Ecto neural progenitor cell (in vitro differentiated cells): ENCODE data around the gene DNAJA4.

Experiments used
- DNase-seq: peaks from one replicate; pipeline ENCODE4 v3.0.0-alpha.2; 2018; ENCODE audit warnings: low spot score

Gene DNAJA4

DNA sequence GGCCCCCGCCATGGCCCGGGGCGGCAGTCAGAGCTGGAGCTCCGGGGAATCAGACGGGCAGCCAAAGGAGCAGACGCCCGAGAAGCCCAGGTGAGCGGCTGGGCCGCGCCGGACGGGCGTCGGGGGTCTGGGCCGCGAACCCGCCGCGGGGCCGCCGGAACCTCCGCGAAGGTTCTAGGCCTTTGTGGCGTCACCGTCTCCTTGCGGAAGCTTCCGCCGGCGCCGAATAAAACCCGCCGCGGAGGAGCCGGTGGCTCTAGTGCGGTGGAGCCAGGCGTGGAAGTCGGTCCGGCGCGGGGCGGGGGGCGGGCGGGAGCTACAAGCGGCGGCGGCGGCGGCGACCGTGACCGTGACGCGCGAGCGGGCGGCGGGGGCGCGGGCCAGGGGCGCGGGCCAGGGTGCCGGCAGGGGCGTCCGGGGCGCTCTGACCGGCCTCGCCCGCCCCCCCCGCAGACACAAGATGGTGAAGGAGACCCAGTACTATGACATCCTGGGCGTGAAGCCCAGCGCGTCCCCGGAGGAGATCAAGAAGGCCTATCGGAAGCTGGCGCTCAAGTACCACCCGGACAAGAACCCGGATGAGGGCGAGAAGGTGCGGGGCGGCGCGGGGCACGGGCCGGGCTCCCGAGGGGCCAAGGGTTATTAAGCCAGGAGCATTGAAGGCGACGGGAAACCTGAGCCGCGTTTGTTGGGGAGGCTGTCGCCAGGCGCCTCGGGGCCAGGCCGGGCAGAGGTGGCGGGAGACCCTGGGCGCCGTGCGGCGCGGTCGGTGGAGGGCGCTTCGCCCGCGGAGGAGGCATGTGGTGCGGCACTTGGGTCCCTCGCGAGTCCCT, at the start of gene DNAJA4:
Gene DNAJA4, plus strand, starts transcription at position 259 of the 833 bp plus-strand sequence. Its CDS starts 202 bp downstream, at position 461.
- peak; percentile 56 for DNase-seq

DNA sequence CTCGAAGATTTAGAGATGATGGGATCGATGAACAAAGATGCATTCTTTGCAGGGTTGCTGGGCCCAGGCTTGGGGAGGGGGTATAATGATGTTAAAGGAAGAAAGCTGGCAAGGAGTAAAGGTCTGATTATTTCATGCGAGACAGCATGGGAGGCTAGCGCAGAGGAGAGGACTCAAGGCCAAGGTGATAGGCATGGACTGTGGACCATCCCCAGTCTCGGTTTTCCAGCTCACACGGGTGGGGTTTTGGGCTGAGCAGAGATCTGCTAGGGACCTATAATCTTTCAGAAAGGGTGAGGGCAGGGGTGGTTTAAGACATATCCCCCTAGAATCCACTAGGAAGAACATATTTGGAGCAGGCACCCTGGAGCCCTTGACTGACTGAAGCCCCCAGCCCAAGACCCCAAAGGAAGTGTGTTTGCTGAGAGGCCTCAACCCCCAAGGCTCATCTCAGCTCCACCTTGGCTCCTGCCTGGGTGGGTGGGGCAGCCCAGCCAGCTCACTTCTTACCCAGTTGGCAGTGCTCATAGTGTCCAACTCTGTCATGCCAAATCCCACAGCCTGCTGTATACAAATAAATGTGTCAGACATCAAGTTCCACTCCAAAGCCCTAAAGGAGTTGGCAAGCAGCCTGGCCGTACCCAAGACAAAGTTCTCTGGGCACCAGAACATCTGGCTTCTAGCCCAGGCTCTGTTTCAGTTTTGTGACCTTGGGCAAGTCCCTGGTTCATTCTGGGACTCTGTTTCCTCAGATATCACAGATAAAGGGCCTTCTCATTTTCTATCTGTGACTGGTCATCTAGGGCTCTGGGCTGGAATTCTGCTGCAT, 47.9 kb upstream of the DNAJA4 start:
- no peak for DNase-seq

DNA sequence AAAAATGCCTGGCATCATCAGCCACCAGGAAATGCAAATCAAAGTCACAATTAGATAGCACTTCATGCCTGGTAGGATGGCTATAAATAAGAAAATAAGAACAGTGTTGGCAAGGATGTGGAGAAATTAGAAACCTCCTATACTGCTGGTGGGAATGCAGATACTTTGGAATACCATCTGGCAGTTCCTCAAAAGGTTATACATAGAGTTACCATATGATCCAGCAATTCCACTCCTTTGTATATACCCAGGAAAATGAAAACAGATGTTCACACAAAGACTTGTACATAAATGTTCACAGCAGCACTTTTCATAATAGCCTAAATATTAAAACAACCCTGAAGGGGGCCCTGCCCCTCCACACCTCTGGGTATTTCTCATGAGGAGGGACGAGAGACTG, 43.6 kb upstream of the DNAJA4 start:
- DNase-seq, result no peak

DNA sequence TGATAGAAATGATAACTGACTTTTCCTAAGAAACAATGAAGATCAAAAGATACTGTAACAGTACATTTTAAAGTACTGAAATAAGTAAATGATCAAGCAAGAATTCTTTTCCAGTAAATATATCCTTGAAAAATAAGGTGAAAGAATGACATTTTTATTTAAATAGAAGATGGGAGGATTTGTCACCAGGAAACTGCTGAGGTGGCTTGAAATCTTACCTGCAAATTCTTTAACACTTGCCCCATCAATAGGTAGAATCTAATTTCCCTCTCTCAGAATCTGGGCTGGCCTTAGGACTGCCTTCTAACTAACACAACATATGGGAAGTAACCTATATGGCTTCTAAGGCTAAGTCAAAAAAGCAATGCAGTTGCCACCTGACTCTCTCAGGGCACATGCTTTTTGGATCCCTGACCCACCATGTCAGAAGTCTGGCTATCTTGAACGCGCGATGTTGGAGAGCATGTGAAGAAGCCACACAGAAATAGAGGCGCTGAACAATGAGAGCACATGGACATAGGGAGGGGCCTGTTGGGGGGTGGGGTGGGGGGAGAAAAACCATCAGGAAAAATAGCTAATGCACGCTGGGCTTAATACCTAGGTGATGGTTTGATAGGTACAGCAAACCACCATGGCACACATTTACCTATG, 41.5 kb upstream of the DNAJA4 start:
- no peak for DNase-seq

DNA sequence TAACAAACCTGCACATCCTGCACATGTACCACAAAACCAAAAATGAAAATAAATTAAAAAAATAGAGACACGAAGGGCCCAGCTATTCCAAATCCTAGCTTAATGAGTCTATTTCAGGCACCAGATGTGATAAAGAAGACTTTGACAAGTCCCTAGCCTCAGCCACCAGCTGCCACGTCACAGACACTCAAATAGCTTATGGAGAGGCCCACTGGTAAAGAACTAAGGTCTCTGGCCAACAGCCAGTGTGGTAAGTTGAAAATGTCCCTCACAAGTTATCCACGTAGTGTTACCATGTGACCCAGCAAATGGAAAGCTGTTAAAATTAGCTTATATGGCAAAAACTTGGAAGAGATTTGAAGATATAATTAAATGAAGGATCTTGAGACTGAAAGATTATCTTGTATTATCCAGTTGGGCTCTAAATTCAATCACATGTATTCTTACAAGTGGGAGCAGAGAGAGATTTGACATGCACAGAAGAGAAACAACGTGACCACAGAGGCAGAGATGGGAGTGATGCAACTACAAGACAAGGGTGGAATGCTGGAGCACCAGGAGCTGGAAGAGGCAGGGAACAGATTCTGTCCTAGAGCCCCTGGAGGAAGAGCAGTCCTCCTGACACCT, 40.9 kb upstream of the DNAJA4 start:
- no peak for DNase-seq

DNA sequence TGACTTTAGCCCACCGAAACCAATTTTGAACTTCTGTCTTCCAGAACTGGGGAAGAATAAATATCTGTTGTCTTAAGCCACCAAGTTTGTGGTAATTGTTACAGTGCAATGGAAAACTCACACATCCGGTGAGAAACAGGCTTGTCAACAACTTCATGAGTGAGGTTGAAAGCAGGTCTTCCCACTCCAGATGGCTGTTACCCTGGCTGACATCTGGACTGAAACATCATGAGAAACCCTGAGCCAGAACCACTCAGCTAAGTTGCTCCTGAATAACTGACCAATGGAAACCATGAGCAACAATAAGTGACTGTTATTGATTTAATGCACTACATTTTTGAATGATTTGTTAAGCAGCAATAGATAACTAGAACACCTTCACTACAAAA, 40.3 kb upstream of the DNAJA4 start:
- DNase-seq, result no peak

DNA sequence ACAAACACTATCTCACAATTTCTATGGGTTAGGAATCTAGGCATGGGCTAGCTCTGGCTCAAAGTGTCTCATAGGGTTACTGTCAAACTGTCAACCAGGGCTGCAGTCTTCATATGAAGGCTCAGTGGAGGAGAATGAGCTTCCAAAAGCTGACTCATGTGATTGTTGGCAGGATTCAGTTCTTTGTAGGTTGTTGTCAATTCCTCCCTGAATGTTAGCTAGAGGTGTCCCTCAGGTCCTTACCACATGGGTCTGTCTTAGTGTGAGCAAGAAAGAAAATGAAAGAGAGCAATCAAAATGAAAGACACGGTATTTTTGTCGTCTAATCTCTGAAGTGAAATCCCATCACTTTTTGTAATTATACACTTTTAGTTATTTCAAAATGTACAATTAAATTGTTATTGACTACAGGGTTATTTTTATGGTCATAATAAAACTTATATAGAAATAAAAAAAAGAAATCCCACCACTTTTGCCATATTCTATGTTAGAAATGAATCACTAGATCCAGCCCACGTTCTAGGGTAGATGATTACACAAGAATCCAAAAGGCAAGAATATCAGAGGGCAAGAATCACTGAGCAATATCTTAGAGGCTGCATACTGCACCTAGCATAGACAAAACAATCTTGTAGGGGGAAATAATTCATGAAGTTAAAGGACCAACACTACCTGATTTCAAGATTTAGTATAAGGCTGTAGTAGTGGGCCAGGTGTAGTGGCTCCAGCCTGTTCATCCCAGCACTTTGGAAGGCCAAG, 38.4 kb upstream of the DNAJA4 start:
- DNase-seq, result no peak

DNA sequence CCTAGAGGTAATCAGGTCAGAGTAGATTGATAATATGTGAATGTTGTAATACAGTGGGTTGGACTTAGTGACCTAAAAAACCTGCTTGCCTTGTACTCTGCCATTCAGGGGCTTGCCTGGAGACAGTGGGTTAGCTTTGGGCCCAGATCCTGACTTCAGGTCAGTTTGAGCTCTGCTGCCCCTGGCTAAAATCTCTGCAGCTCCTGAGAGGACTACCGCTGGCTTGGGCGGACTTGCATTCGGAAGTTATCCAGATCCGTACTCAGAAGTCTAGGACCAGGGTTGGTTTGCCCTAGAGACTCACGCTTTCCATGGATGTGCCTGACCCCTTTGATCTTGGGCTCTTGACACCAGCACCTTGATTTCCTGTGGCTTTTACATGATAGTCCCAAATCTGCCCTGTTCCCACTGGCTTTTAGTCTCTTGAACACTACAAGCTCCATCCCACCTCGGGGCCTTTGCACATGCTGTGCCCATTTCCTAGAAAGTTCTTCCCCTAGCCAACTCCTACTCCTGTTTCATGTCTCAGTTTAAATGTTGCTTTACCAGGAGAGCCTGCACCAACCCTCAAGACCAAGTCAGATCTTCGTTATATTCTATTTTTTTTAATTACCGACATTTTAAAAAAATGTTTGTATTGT, 35.9 kb upstream of the DNAJA4 start:
- DNase-seq, result no peak

DNA sequence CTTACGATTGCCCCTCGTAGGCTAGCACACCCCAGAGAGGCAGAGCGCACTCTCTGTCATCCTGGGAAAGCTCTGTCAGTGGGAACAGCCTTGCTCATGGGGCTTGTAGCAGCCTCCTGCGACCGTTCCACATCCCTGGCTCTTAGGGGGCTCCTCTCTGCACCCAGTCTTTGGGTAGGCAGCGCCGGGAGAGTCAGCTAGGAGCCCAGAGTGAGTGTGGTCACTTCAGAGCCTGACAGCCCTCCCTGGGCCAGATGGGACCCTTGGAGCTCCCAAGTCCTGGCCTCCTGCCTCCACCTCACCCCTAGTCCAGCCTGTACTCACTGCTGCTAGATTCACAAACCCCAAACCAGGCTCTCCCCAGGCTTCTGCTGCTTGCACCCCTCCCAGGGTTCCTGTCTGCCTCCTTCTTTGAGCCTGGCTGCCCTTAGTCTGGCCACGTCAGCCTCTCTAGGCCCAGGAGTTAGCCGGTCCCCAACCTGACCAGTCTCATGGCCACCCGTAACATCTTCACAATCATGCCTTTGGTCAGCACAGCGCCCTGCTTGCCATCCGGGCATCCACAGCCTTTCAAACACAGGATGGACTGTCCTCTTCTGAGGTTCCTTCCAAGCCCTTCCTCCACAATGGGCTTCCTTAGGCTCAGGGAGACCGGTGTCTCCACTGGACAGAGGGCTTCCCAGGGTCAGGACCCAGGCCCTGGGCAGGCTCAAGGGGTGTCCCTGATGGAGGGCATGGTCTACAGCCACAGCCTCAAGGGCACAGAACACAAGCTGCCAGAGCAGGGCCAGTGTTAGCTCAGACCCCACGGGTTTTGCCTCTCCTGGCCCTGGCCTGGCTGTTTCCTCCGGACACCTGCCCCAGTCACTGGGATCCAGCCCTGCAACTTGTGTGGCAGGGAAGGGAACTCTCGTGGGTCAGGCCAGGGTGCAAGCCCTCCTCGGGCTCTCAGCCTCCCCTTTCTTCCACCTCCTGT, 34.6 kb upstream of the DNAJA4 start:
- no peak for DNase-seq

DNA sequence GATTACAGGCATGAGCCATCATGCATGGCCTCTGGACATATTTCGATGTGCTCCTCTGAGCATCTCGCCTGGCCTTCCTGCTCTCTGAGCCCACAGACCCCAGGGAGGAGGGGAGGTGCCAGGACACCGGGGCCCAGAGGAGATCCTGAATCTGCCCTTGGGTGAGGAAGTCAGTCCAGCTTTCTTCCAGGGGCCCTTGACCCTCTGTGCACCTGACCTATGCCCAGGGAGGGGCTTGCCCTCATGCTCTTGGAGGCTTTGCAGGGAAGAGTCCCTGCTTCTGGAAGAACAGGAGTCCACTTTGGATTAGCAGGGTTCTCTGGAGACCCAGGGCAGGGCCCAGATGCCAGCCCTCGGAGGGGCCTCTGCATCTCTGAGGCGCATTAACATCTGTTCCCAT, 31.4 kb upstream of the DNAJA4 start:
- no peak for DNase-seq

DNA sequence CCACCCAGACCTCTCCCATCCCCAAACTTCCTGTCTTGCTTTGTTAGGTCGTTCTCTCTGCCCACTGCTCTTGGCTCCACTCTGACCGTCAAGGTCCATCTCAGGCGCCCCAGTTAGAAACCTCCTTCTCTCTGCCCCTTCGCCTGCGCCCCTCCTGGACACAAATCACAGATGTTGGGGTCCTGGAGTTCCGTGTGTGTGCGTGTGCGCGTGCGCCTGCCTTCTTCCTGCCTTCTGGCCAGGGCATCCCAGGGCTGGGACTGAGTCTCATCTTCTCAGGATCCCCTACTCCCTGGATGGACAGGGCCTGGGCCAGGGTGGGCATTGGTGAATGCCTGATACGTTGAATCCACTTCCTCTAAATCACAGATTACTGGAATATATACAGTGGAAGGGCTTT, 30.9 kb upstream of the DNAJA4 start:
- no peak for DNase-seq

DNA sequence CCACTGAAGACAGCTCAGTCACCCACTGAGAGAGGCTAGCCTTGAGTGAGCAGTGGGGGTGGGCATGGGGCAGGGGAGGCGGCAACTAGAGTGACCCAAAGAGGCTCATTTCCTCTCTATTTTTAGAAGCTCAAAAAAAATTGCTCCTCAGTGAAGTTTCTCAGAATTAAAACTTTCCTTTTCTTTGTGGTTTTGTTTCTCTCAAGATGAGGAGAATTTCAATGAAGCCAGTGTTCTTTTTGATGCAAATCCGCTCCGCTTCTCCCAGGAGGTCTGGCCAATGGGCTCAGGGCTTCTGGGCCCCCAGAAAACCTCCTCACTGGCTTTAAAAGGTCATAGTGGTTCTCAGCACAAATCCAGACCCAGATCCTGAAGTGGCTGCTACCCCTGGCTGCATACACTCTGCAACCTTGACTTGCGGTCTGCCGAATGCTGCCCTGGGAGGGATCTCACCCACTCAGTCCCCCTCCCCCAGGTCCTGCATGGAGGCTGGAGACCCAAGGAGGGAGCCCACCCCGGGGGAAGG, 29.8 kb upstream of the DNAJA4 start, which contains the start of gene ACSBG1:
Gene ACSBG1, minus strand, starts transcription at position 51 of the 526 bp plus-strand sequence. CDS start 64 bp downstream, outside the sequence.
- no peak for DNase-seq

DNA sequence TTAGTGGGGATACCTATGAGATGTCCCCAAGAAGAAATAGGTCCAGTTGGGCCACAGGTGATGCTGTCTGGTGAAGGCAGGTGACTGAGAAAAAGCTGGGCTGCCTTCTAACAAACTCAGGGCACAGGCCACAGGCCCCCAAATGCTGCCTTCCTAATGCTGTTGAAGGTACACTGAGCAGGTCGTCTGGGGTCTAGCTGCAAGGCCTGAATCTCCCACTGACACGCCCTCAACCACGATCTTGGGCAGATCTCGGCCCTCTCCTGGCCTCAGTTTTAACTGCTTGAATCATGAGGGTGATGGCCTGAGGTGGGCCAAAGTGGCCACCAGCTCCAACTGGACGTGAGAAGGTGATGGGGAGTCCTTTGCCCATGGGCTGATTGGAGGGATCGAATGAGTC, 27.9 kb upstream of the DNAJA4 start:
- DNase-seq, result no peak

DNA sequence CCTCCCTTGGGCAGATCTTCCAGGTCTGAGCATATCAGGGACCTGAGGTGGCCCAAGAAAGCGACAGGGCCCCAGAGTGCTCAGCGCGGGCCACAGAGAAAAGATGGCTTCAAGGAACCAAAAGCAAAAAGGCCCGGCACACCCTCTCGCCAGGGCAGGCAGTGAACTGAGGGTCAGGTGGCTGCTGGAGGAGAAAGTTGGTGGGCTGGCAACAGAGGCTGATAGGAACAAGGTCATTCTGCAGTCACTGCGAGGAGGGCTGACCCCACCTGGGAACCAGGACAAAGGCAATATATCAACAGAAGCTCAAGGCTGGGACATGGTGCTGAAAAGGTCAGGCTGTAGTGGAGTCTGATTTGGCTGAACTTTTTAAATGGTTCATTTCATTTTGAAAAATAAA, 27.2 kb upstream of the DNAJA4 start:
- no peak for DNase-seq

DNA sequence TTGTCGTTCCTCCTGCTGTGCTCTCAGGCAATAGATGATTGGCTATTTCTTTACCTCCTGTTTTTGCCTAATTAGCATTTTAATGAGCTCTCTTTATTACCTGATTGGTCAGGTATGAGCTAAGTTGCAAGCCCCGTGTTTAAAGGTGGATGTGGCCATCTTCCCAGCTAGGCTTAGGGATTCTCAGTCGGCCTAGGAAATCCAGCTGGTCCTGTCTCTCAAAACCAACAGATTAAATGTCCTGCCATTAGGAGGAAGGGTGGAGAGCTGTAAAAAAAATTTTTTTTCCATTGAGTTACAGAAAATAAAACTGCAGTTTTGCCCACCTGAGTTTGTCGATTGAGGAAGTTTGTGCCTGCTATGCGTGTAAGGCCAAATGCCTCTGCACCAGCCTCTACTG, 24.6 kb upstream of the DNAJA4 start:
- DNase-seq, result no peak

DNA sequence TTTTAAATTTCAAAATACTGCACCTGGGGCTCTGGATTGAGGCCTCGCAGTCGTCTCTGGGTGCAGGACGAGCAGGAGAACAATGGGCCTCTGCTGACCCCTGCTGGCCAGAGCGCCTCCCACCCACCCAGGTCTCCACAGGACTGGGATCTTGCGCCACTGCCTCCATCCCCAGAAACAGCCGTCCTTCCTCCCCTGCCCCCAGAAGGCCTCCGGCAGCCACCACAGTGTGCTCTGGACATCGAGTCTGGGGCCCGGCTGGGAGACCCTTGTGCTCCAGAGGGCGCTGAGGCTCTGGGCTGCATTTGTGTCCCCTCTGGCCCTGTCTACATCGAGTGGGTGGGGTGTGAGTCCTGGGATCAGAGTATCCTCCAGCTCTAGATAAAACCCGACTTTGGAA, 23.3 kb upstream of the DNAJA4 start:
- peak; percentile 89 for DNase-seq

DNA sequence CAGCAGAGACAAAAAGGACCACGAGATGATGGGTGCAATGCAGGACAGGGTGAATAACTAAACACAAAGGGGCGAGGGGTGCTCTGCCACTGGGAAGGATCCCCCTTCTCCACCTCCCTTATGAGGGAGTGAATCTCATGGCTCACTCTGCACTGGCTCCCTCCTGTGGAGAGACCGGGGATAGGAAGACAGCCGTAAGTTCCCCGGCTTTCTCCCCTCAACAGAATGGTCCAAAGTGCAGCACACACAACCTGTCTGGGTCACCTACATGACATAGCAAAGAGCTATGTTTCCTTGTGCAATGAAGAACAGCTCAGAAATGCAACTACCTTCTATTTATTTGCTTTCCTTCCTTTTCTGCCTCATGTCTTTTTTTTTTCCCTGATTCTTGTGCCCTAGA, 22.2 kb upstream of the DNAJA4 start:
- DNase-seq, result no peak

DNA sequence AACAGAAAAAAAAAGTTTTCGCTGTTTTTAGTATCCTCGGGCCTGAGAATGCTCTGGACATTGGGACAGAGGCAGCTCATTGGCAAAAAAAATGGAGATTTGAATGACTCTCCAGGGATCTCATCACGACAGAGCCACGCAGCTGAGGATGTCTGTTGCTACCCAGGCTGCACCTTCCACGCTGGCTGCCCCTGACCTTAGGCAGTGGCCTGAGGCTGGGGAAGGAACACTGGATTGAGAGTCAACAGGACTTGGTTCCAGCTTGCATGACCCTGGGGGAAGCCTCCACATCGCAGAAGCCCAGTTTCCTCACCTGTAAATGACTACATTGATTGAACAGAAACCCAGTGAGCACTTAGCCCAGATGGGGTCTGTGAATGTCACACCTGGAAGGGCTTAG, 21.3 kb upstream of the DNAJA4 start:
- no peak for DNase-seq

DNA sequence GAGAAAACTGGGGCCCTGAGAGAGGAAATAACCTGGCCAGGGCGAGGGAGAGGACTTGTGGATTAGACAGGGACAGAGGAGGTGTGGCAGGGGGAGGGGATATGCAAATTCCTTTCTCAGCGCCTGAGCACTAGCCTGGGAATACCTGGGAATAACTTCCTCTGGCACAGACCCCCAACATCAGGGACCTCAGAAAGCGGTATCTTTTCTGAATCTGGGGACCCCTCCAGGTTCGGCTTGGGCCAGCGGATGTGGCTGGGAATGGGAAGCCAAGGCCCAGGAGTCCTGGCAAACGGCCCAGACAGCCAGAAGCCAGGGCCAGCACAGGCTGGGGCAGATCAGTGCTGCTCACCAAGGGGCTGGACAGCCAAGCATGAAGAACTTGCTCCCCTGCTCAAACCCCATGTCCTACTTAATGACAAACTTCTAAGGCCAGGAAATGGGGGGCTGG, 20.8 kb upstream of the DNAJA4 start:
- no peak for DNase-seq
